GM12892 (cell line): ENCODE data around the gene INO80E.

Experiments
- POLR2A ChIP-seq: IDR thresholded peaks from 2 replicates; pipeline ENCODE4 v1.6.1; 2011; ENCODE audit warnings: low read depth, low read length, control low read depth
- POLR2AphosphoS5 ChIP-seq: IDR thresholded peaks from 2 replicates; pipeline ENCODE4 v1.6.1; 2011; ENCODE audit warnings: low read depth, low read length, control low read depth

- no peak for TF ChIP-seq POLR2A
- no peak for TF ChIP-seq POLR2AphosphoS5
Measured at GRCh38 chr16:30009085-30009862, 13.2 kb downstream of the INO80E start.
